GM06990 (cell line): ENCODE data around the gene MIB2.
"Not testable (repeated sequence)": the region's sequence is repeated elsewhere in the genome, so short reads cannot be mapped to it uniquely, and the experiment has no call there.

ENCODE experiments used
- DNase-seq: peaks from one replicate; pipeline ENCODE4 v3.0.0-alpha.2; 2011; ENCODE audit not compliant: insufficient read length; ENCODE audit errors: extremely low read depth
- H3K27me3 ChIP-seq: replicated peaks from 2 replicates; pipeline ENCODE4 v1.6.0; 2011; ENCODE audit warnings: low read length; ENCODE audit not compliant: control insufficient read depth, insufficient read depth
- H3K36me3 ChIP-seq: 2 replicates; pipeline ENCODE4 v1.5.1; 2011; ENCODE audit warnings: low read length; ENCODE audit not compliant: control insufficient read depth, insufficient read depth
- H3K4me3 ChIP-seq: replicated peaks from 2 replicates; pipeline ENCODE4 v1.5.1; 2011; ENCODE audit warnings: low read depth, mild to moderate bottlenecking, control low read depth, low read length
- CTCF ChIP-seq: IDR thresholded peaks from 2 replicates; pipeline ENCODE4 v1.5.1; 2011; ENCODE audit warnings: low read length, control low read depth, mild to moderate bottlenecking, inconsistent platforms; ENCODE audit not compliant: insufficient read depth, poor library complexity, severe bottlenecking

Gene MIB2

GRCh38 chr1:1591452-1591851 is 23.8 kb upstream of the MIB2 start:
- TF ChIP-seq CTCF = no peak
- DNase-seq = no peak
- H3K36me3 ChIP-seq = no peaks in the 10 kb centered on the region
- no peak overlapping the region for H3K4me3 ChIP-seq
- H3K27me3 ChIP-seq = no peaks in the 10 kb centered on the region

GRCh38 chr1:1593834-1594601 is 21.3 kb upstream of the MIB2 start:
- TF ChIP-seq CTCF = no peak
- DNase-seq = no peak
- H3K27me3 ChIP-seq = no peaks in the 10 kb centered on the region

GRCh38 chr1:1594602-1595260 is 20.6 kb upstream of the MIB2 start:
- no peak for TF ChIP-seq CTCF
- no peak overlapping the region for H3K4me3 ChIP-seq
- H3K27me3 ChIP-seq = no peaks in the 10 kb centered on the region
- no peak for DNase-seq
- H3K36me3 ChIP-seq = no peaks in the 10 kb centered on the region

More at GRCh38 chr1:1593834-1594601, 21.3 kb upstream of the MIB2 start:
- H3K36me3 ChIP-seq = no peaks in the 10 kb centered on the region
- no peak overlapping the region for H3K4me3 ChIP-seq

- not testable (repeated sequence) for DNase-seq, H3K4me3 ChIP-seq, H3K36me3 ChIP-seq, H3K27me3 ChIP-seq
These were observed 20.0 kb upstream of the MIB2 start for GRCh38 chr1:1595341-1595740.

GRCh38 chr1:1596493-1597274 is 18.6 kb upstream of the MIB2 start:
- Histone ChIP-seq H3K36me3 (no peaks in the 10 kb centered on the region), H3K4me3 (no peak overlapping the region), H3K27me3 (no peaks in the 10 kb centered on the region)
- no peak for DNase-seq
- TF ChIP-seq CTCF = no peak

GRCh38 chr1:1597275-1597930 is 17.9 kb upstream of the MIB2 start:
- no peaks in the 10 kb centered on the region for H3K27me3 ChIP-seq
- DNase-seq = no peak

More at GRCh38 chr1:1597275-1597930, 17.9 kb upstream of the MIB2 start:
- Histone ChIP-seq H3K4me3 (no peak overlapping the region), H3K36me3 (no peaks in the 10 kb centered on the region)
- peak; percentile 49 for TF ChIP-seq CTCF
